SK-N-SH treated with all-trans-retinoic acid at 6 μM for 48 hours (cell line): ENCODE measurements around the gene LMF1.

ENCODE experiments used
- ATAC-seq: fragments of 200-7000 bp; cut with Tn5 transposase; 3 replicates; pipeline ENCODE4 v1.9.1; 2020; ENCODE audit warnings: mild to moderate bottlenecking, moderate library complexity
- ARNTL ChIP-seq: fragments of 450-650 bp; formaldehyde crosslinking; IDR thresholded peaks from 2 replicates; pipeline ENCODE4 v1.5.0; 2020; ENCODE audit warnings: low read depth, mild to moderate bottlenecking, moderate library complexity, borderline replicate concordance
- BACH2 ChIP-seq: fragments of 250-450 bp; sonication (Bioruptor Pico); IDR thresholded peaks from 2 replicates; pipeline ENCODE4 v1.9.0; 2021; ENCODE audit warnings: mild to moderate bottlenecking, borderline replicate concordance
- CREB5 ChIP-seq: fragments of 250-450 bp; sonication (Bioruptor Pico); IDR thresholded peaks from 2 replicates; pipeline ENCODE4 v1.5.1; 2020; ENCODE audit warnings: low read depth, mild to moderate bottlenecking, moderate library complexity
- CSDC2 ChIP-seq: fragments of 250-450 bp; sonication (Bioruptor Pico); IDR thresholded peaks from 2 replicates; pipeline ENCODE4 v1.5.0; 2020; ENCODE audit warnings: mild to moderate bottlenecking, moderate library complexity
- ESRRG ChIP-seq: fragments of 250-450 bp; sonication (Bioruptor Pico); IDR thresholded peaks from 2 replicates; pipeline ENCODE4 v1.6.1; 2021; ENCODE audit warnings: mild to moderate bottlenecking
- GLIS3 ChIP-seq: fragments of 250-450 bp; sonication (Bioruptor Pico); IDR thresholded peaks from 2 replicates; pipeline ENCODE4 v1.5.0; 2020; ENCODE audit warnings: mild to moderate bottlenecking, moderate library complexity
- ISL1 ChIP-seq: fragments of 250-450 bp; sonication (Bioruptor Pico); IDR thresholded peaks from 2 replicates; pipeline ENCODE4 v2.1.2; 2022; ENCODE audit warnings: mild to moderate bottlenecking, moderate library complexity
- OSR1 ChIP-seq: fragments of 250-450 bp; sonication (Bioruptor Pico); IDR thresholded peaks from 2 replicates; pipeline ENCODE4 v1.8.0; 2022; ENCODE audit warnings: moderate library complexity, mild to moderate bottlenecking, inconsistent platforms
- POU6F1 ChIP-seq: fragments of 250-450 bp; sonication (Bioruptor Pico); IDR thresholded peaks from 2 replicates; pipeline ENCODE4 v1.8.0; 2021; ENCODE audit warnings: low read depth, mild to moderate bottlenecking, moderate library complexity, borderline replicate concordance
- PPARA ChIP-seq: fragments of 250-450 bp; sonication (Bioruptor Pico); IDR thresholded peaks from 2 replicates; pipeline ENCODE4 v1.5.0; 2020; ENCODE audit warnings: mild to moderate bottlenecking, borderline replicate concordance
- RARB ChIP-seq: fragments of 250-450 bp; sonication (Bioruptor Pico); IDR thresholded peaks from 2 replicates; pipeline ENCODE4 v1.8.0; 2021; ENCODE audit warnings: mild to moderate bottlenecking, moderate library complexity
- SNAI2 ChIP-seq: fragments of 250-450 bp; sonication (Bioruptor Pico); IDR thresholded peaks from 2 replicates; pipeline ENCODE4 v1.5.0; 2020; ENCODE audit warnings: mild to moderate bottlenecking, moderate library complexity
- TCF4 ChIP-seq: fragments of 250-450 bp; sonication (Bioruptor Pico); IDR thresholded peaks from 2 replicates; pipeline ENCODE4 v1.8.0; 2021; ENCODE audit warnings: mild to moderate bottlenecking, moderate library complexity, borderline replicate concordance
- TOX ChIP-seq: fragments of 250-450 bp; sonication (Bioruptor Pico); IDR thresholded peaks from 2 replicates; pipeline ENCODE4 v1.8.0; 2021; ENCODE audit warnings: mild to moderate bottlenecking, moderate library complexity, borderline replicate concordance
- ZC3H10 ChIP-seq: fragments of 250-450 bp; sonication (Bioruptor Pico); IDR thresholded peaks from 2 replicates; pipeline ENCODE4 v1.5.1; 2021; ENCODE audit warnings: mild to moderate bottlenecking, moderate library complexity
- ZFP3 ChIP-seq: fragments of 250-450 bp; sonication (Bioruptor Pico); IDR thresholded peaks from 2 replicates; pipeline ENCODE4 v1.5.0; 2020; ENCODE audit warnings: mild to moderate bottlenecking, moderate library complexity
- ZFP30 ChIP-seq: fragments of 450-650 bp; formaldehyde crosslinking; IDR thresholded peaks from 2 replicates; pipeline ENCODE4 v1.5.0; 2022; ENCODE audit warnings: mild to moderate bottlenecking, moderate library complexity
- ZNF565 ChIP-seq: fragments of 450-650 bp; formaldehyde crosslinking; conservative IDR thresholded peaks from 2 replicates; pipeline ENCODE4 v1.5.0; 2020; ENCODE audit warnings: low read depth, mild to moderate bottlenecking, moderate library complexity
- ZNF70 ChIP-seq: fragments of 450-650 bp; formaldehyde crosslinking; IDR thresholded peaks from 2 replicates; pipeline ENCODE4 v1.5.0; 2020; ENCODE audit warnings: mild to moderate bottlenecking, moderate library complexity
- ZNF8 ChIP-seq: fragments of 450-650 bp; formaldehyde crosslinking; IDR thresholded peaks from 2 replicates; pipeline ENCODE4 v1.5.0; 2020; ENCODE audit warnings: mild to moderate bottlenecking, moderate library complexity
- TF ChIP-seq, protein P1 (sequence below): fragments of 250-450 bp; sonication (Bioruptor Pico); IDR thresholded peaks from 2 replicates; pipeline ENCODE4 v1.5.1; 2021; ENCODE audit warnings: mild to moderate bottlenecking, moderate library complexity
- TF ChIP-seq, protein P2 (sequence below): fragments of 250-450 bp; sonication (Bioruptor Pico); IDR thresholded peaks from 2 replicates; pipeline ENCODE4 v1.5.0; 2020; ENCODE audit warnings: mild to moderate bottlenecking, moderate library complexity
- TF ChIP-seq, protein P3 (sequence below): fragments of 250-450 bp; sonication (Bioruptor Pico); IDR thresholded peaks from 2 replicates; pipeline ENCODE4 v1.8.0; 2020; ENCODE audit warnings: mild to moderate bottlenecking, moderate library complexity, borderline replicate concordance

LMF1 gene

DNA sequence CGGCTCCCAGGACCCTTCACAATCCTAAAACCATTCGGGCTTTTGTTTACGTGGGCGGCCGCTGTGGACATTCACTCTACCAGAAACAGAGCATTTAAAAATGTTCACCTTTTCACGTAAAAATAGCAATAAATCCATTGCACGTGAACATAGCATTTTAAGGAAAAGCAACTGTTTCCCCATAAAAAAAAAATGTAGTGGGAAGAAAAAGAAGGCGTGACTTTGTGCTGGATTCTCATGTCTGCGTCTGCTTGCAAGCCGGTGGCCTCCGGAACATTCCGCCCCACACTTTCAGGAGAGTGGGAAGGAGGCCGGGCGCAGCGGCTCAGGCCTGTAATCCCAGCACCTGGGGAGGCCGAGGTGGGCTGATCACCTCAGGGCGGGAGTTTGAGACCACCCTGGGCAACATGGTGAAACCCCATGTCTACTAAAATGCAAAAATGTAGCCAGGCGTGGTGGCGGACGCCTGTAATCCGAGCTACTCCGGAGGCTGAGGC, 156.8 kb downstream of the LMF1 start:
- ATAC-seq = no peak
- TF ChIP-seq ZFP3 (CRISPR knock-in tag) = no peak
- TF ChIP-seq ESRRG = no peak
- TF ChIP-seq PPARA (CRISPR knock-in tag) = no peak
- no peak for TF ChIP-seq TCF4 (CRISPR knock-in tag)
- no peak for TF ChIP-seq BACH2
- TF ChIP-seq, protein P1, sequence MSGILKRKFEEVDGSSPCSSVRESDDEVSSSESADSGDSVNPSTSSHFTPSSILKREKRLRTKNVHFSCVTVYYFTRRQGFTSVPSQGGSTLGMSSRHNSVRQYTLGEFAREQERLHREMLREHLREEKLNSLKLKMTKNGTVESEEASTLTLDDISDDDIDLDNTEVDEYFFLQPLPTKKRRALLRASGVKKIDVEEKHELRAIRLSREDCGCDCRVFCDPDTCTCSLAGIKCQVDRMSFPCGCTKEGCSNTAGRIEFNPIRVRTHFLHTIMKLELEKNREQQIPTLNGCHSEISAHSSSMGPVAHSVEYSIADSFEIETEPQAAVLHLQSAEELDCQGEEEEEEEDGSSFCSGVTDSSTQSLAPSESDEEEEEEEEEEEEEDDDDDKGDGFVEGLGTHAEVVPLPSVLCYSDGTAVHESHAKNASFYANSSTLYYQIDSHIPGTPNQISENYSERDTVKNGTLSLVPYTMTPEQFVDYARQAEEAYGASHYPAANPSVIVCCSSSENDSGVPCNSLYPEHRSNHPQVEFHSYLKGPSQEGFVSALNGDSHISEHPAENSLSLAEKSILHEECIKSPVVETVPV (CRISPR knock-in tag) = no peak
- no peak for TF ChIP-seq ZNF8 (CRISPR knock-in tag)
- no peak for TF ChIP-seq GLIS3 (CRISPR knock-in tag)
- TF ChIP-seq ZC3H10 (CRISPR knock-in tag) = no peak
- TF ChIP-seq POU6F1 (CRISPR knock-in tag) = no peak
- TF ChIP-seq ARNTL (CRISPR knock-in tag) = no peak
- no peak for TF ChIP-seq TOX (CRISPR knock-in tag)
- no peak for TF ChIP-seq SNAI2 (CRISPR knock-in tag)
- TF ChIP-seq, protein P2, sequence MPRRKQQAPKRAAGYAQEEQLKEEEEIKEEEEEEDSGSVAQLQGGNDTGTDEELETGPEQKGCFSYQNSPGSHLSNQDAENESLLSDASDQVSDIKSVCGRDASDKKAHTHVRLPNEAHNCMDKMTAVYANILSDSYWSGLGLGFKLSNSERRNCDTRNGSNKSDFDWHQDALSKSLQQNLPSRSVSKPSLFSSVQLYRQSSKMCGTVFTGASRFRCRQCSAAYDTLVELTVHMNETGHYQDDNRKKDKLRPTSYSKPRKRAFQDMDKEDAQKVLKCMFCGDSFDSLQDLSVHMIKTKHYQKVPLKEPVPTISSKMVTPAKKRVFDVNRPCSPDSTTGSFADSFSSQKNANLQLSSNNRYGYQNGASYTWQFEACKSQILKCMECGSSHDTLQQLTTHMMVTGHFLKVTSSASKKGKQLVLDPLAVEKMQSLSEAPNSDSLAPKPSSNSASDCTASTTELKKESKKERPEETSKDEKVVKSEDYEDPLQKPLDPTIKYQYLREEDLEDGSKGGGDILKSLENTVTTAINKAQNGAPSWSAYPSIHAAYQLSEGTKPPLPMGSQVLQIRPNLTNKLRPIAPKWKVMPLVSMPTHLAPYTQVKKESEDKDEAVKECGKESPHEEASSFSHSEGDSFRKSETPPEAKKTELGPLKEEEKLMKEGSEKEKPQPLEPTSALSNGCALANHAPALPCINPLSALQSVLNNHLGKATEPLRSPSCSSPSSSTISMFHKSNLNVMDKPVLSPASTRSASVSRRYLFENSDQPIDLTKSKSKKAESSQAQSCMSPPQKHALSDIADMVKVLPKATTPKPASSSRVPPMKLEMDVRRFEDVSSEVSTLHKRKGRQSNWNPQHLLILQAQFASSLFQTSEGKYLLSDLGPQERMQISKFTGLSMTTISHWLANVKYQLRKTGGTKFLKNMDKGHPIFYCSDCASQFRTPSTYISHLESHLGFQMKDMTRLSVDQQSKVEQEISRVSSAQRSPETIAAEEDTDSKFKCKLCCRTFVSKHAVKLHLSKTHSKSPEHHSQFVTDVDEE (CRISPR knock-in tag) = no peak
- TF ChIP-seq CREB5 = no peak
- TF ChIP-seq ISL1 = no peak
- TF ChIP-seq ZNF70 (CRISPR knock-in tag) = no peak
- TF ChIP-seq ZFP30 (CRISPR knock-in tag) = no peak
- TF ChIP-seq, protein P3, sequence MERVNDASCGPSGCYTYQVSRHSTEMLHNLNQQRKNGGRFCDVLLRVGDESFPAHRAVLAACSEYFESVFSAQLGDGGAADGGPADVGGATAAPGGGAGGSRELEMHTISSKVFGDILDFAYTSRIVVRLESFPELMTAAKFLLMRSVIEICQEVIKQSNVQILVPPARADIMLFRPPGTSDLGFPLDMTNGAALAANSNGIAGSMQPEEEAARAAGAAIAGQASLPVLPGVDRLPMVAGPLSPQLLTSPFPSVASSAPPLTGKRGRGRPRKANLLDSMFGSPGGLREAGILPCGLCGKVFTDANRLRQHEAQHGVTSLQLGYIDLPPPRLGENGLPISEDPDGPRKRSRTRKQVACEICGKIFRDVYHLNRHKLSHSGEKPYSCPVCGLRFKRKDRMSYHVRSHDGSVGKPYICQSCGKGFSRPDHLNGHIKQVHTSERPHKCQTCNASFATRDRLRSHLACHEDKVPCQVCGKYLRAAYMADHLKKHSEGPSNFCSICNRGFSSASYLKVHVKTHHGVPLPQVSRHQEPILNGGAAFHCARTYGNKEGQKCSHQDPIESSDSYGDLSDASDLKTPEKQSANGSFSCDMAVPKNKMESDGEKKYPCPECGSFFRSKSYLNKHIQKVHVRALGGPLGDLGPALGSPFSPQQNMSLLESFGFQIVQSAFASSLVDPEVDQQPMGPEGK (CRISPR knock-in tag) = no peak
- TF ChIP-seq ZNF565 (CRISPR knock-in tag) = no peak
- TF ChIP-seq, all 23 proteins: peak for 0

GRCh38 chr16:813204-813915, 157.4 kb downstream of the LMF1 start:
- ATAC-seq = peak; percentile 73
- no peak for TF ChIP-seq GLIS3 (CRISPR knock-in tag)
- TF ChIP-seq CSDC2 (CRISPR knock-in tag) = no peak
- TF ChIP-seq ZNF8 (CRISPR knock-in tag) = no peak

DNA sequence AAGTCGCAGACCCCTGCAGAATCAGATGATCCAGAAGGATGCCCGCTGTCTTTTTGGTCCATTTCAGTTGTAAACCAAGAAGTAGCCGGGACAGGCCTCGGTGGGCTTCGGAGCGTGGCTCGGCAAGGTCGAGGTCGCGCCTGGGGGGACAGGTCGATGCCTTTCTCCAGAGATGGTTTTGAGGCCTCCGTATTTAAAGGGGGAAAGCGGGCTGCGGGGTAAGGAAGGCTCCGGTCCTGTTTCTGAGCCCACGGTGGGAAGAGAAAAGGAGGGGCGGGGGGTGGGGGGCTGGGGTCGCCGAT, 162.7 kb downstream of the LMF1 start:
- no peak for ATAC-seq
- no peak for TF ChIP-seq BACH2
- TF ChIP-seq, protein P2 (CRISPR knock-in tag) = no peak
- TF ChIP-seq ESRRG = no peak
- no peak for TF ChIP-seq ZFP3 (CRISPR knock-in tag)
- TF ChIP-seq RARB (CRISPR knock-in tag) = no peak
- TF ChIP-seq ZC3H10 (CRISPR knock-in tag) = no peak
- TF ChIP-seq ZFP30 (CRISPR knock-in tag) = no peak
- no peak for TF ChIP-seq GLIS3 (CRISPR knock-in tag)
- no peak for TF ChIP-seq ZNF70 (CRISPR knock-in tag)
- no peak for TF ChIP-seq SNAI2 (CRISPR knock-in tag)
- no peak for TF ChIP-seq PPARA (CRISPR knock-in tag)
- TF ChIP-seq ZNF565 (CRISPR knock-in tag) = no peak
- TF ChIP-seq CREB5 = no peak
- no peak for TF ChIP-seq OSR1 (CRISPR knock-in tag)
- TF ChIP-seq TCF4 (CRISPR knock-in tag) = no peak
